Esophagus muscularis mucosa (tissue), 4 donors: Measurements from ENCODE around the gene LYL1. TPM values are rescaled to one million over a fixed set of nuclear protein-coding genes. Genes with fewer than 3 reads are reported as not detected.

ENCODE experiments used
- DNase-seq: peaks from one replicate; pipeline ENCODE4 v3.0.0-alpha.2; 2017; ENCODE audit errors: extremely low spot score
- H3K27ac ChIP-seq, 4 donors: fragments of 200-600 bp; sonication (generic); replicated peaks in 1 of 4; 1 replicate in 3 of 4; 2 replicates in 1 of 4; pipeline ENCODE4 v1.5.1; 2016 to 2019; ENCODE audit warnings: mild to moderate bottlenecking in 1 of 4
- H3K27me3 ChIP-seq, 4 donors: fragments of 200-600 bp; sonication (generic); one replicate each; pipeline versions ENCODE4 v1.5.1 to v1.6.0; 2016 to 2019
- H3K36me3 ChIP-seq, 4 donors: fragments of 200-600 bp; sonication (generic); one replicate each; pipeline ENCODE4 v1.5.1; 2016 to 2019
- H3K4me1 ChIP-seq, 4 donors: fragments of 200-600 bp; sonication (generic); one replicate each; pipeline ENCODE4 v1.5.1; 2016 to 2019
- H3K4me3 ChIP-seq, 4 donors: fragments of 200-600 bp; sonication (generic); 1 replicate in 2 of 4; 2 replicates in 2 of 4; pipeline ENCODE4 v1.5.1; 2016 to 2019; ENCODE audit warnings: mild to moderate bottlenecking in 4 of 4, moderate library complexity in 1 of 4
- H3K9me3 ChIP-seq, 4 donors: fragments of 200-600 bp; sonication (generic); 1 replicate in 3 of 4; 2 replicates in 1 of 4; pipeline ENCODE4 v1.5.1; 2016 to 2019
- CTCF ChIP-seq, 3 experiments: fragments of 200-600 bp in 2 of 3; fragments of 450-650 bp in 1 of 3; sonication (generic) in 2 of 3; IDR thresholded peaks; one replicate each; pipeline ENCODE4 v1.5.1; 2017 to 2019; ENCODE audit warnings: antibody characterized with exemption in 3 of 3, mild to moderate bottlenecking in 2 of 3, moderate library complexity in 1 of 3
- EP300 ChIP-seq: sonication (generic); formaldehyde crosslinking; IDR thresholded peaks from one replicate; pipeline ENCODE4 v1.6.1; 2017; ENCODE audit warnings: antibody characterized with exemption
- POLR2A ChIP-seq: fragments of 450-650 bp; IDR thresholded peaks from one replicate; pipeline ENCODE4 v1.6.1; 2017; ENCODE audit warnings: antibody characterized with exemption, moderate library complexity, mild to moderate bottlenecking, low read depth
- POLR2AphosphoS5 ChIP-seq, 2 donors: sonication (generic); formaldehyde crosslinking; IDR thresholded peaks; one replicate each; pipeline ENCODE4 v1.6.1; 2017; ENCODE audit warnings: antibody characterized with exemption in 2 of 2
- WGBS: methylation state at CpG from one replicate; pipeline ENCODE4 v1.1.5; 2018; 5-methylcytosine and 5-hydroxymethylcytosine counted together
- intact Hi-C: fragments of 100-400 bp; cut with DNase I; formaldehyde crosslinking; loops from one replicate; pipeline ENCODE4 v1.15.1; 2023
- total RNA-seq, 4 donors: library from RNA; depleted of rRNA; stranded (reverse); fragments of >200 nt; gene quantifications; one replicate each; pipeline versions ENCODE4 v1.1.0 to v1.2.1, GENCODE V29; 2016

Gene LYL1
- total RNA-seq, 4 donors from 2014 or later, result 11.9 to 20.2 (median 17.0) TPM

- H3K27ac ChIP-seq, result peak overlapping the region in 1 of 4 donors; percentile 58
- no peak for DNase-seq
- intact Hi-C loops, result no loop called here
- peaks cover 9 to 28% (median 26%) of the 10 kb centered on the region in 4 donors for H3K36me3 ChIP-seq
- no peaks in the 10 kb centered on the region for H3K9me3 ChIP-seq
- TF ChIP-seq POLR2A (no peak), POLR2AphosphoS5 (IDR thresholded peaks at IDR 0.05) (no peak), EP300 (no peak), CTCF (IDR thresholded peaks at IDR 0.05) (no peak)
- no peak overlapping the region for H3K4me3 ChIP-seq
- no peaks in the 10 kb centered on the region for H3K27me3 ChIP-seq
- WGBS, result 81% methylated on average over 5 of the region's 8 CpGs
- peaks cover 14 to 40% (median 23%) of the 10 kb centered on the region in 4 donors for H3K4me1 ChIP-seq
Measured at GRCh38 chr19:13132471-13133180, 30.0 kb upstream of the LYL1 start.

DNA sequence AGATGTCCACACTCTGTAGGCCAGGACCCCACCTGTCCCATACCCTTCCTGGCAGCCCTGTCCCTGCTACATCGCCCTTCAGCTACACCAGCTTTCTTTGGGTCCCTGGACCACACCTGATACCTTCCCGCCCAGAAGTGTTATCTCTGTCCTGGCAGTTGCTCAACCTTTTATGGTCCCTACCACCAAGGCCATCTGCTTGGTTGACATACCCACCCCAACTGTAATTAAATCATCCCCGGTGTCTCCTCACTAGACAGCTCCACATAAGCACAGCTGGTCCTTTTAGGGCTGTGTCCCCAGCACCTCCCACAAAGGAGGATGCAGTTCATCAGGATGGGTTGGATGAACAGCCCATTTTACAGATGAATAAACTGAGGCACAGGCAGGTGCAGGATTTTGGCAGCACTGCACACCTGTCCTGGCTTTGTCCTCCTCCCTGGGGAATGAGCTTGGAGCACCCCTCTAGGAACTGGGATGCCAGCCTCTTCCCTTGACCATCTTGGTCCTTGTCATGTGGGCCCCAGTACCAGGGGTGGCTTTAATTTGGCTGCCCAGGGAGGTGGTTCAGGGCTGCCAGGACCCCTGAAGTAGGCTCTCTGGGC, 28.3 kb upstream of the LYL1 start:
- TF ChIP-seq POLR2AphosphoS5 (IDR thresholded peaks at IDR 0.05), result no peak
- no peak for TF ChIP-seq EP300
- no peak for TF ChIP-seq CTCF (IDR thresholded peaks at IDR 0.05)
- no peak for TF ChIP-seq POLR2A
- intact Hi-C loops, result no loop called here
- 92% methylated on average over 3 of the region's 3 CpGs for WGBS
- no peak overlapping the region for H3K27ac ChIP-seq
- no peak overlapping the region for H3K4me3 ChIP-seq
- H3K9me3 ChIP-seq, result no peaks in the 10 kb centered on the region
- H3K36me3 ChIP-seq, result peaks cover 7 to 17% (median 13%) of the 10 kb centered on the region in 4 donors
- DNase-seq, result no peak
- H3K4me1 ChIP-seq, result peaks cover 14 to 41% (median 23%) of the 10 kb centered on the region in 4 donors
- no peaks in the 10 kb centered on the region for H3K27me3 ChIP-seq

DNA sequence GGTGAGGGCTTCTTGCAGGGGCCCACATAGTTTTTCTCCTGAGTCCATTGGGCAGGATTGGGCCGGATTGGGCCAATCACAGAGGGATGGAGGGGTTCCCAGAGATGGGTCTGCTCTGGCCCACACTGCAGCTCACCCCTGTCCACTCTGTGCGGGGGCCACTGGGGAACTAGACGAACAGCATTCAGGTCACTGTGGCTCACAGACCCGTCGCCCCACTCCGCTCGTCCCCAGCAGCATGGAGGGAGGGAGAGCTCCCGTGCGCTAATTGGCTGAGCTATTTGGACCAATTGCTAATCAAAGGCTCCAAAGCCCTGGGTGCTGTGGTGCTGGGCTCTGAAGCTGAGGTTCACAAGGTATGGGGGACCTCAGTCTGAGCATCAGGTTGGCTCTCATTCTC, 26.7 kb upstream of the LYL1 start:
- intact Hi-C loops, result no loop called here
- H3K9me3 ChIP-seq, result no peaks in the 10 kb centered on the region

DNA sequence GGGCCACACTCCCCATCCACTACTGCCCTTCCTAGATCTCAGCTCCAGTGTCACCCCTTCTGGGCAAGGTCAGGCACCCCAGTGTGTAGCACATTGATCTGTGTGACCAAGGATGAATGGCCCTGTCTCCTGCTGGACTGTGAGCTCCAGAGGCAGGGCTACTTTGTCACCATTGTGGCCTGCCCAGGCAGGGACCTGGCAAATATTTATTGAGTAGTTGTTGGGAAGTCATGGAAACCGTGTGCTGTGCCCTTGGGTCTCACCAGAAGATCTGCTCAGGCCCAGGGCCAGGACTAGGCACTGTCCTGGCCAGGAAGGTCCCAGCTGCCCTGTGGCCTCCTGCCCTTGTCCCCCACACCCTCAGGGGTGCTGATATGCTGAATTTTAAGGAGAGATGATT, 25.9 kb upstream of the LYL1 start:
- Histone ChIP-seq H3K9me3 (no peaks in the 10 kb centered on the region), H3K27ac (no peak overlapping the region), H3K36me3 (peaks cover 0 to 14% (median 6%) of the 10 kb centered on the region in 4 donors), H3K27me3 (no peaks in the 10 kb centered on the region), H3K4me3 (no peak overlapping the region), H3K4me1 (peaks cover 1 to 20% (median 8%) of the 10 kb centered on the region in 4 donors)
- intact Hi-C loops, result no loop called here
- no peak for TF ChIP-seq CTCF (IDR thresholded peaks at IDR 0.05)
- no peak for TF ChIP-seq EP300
- TF ChIP-seq POLR2A, result no peak
- TF ChIP-seq POLR2AphosphoS5 (IDR thresholded peaks at IDR 0.05), result no peak
- WGBS, result 80% methylated on average over 1 of the region's 1 CpG
- DNase-seq, result no peak

More for the DNA sequence above, 26.7 kb upstream of the LYL1 start:
- WGBS, result 100% methylated on average over 1 of the region's 9 CpGs
- Histone ChIP-seq H3K4me3 (no peak overlapping the region), H3K27me3 (no peaks in the 10 kb centered on the region), H3K27ac (no peak overlapping the region), H3K4me1 (peaks cover 9 to 27% (median 16%) of the 10 kb centered on the region in 4 donors), H3K36me3 (peaks cover 0 to 11% (median 5%) of the 10 kb centered on the region in 4 donors)
- TF ChIP-seq POLR2A (no peak), EP300 (no peak), POLR2AphosphoS5 (IDR thresholded peaks at IDR 0.05) (no peak), CTCF (IDR thresholded peaks at IDR 0.05) (no peak)
- no peak for DNase-seq
